ENCODE measurements around the gene UBASH3A.

Gene UBASH3A

GRCh38 chr21:42435401-42435800 lies 31.7 kb downstream of the UBASH3A start:
- Histone ChIP-seq H3F3A (ENCODE audit: insufficient read depth, low read length) (no peaks in the 10 kb centered on the region), H2AFZ (ENCODE audit: low read length) (no peak overlapping the region), H3K9me3 (ENCODE audit: low read length) (peaks cover 7% of the 10 kb centered on the region), H3K4me2 (ENCODE audit: low read length) (no peak overlapping the region), H3K27ac (ENCODE audit: low read depth, low read length, poor library complexity, severe bottlenecking) (no peak overlapping the region), H3K4me1 (ENCODE audit: insufficient read depth, low read length, severe bottlenecking) (no peaks in the 10 kb centered on the region), H3K36me3 (ENCODE audit: insufficient read depth, low read length) (no peaks in the 10 kb centered on the region), H3K27me3 (ENCODE audit: insufficient read depth, low read length) (peaks cover 27% of the 10 kb centered on the region; the same call in 1 of the 2 replicates), H3K9me2 (ENCODE audit: low read depth, low read length) (no peaks in the 10 kb centered on the region), H4K20me1 (ENCODE audit: insufficient read depth, low read length) (no peaks in the 10 kb centered on the region), H3K4me3 (ENCODE audit: low read depth, low read length, poor library complexity, severe bottlenecking) (no peak overlapping the region), H3K9ac (ENCODE audit: low read length) (no peak overlapping the region), H3K79me2 (ENCODE audit: insufficient read depth, low read length) (no peaks in the 10 kb centered on the region)
- TF ChIP-seq EZH2 (IDR thresholded peaks at IDR 0.05; ENCODE audit: borderline replicate concordance, low read length) (no peak), CTCF (IDR thresholded peaks at IDR 0.05; ENCODE audit: low read length) (no peak)

DNA sequence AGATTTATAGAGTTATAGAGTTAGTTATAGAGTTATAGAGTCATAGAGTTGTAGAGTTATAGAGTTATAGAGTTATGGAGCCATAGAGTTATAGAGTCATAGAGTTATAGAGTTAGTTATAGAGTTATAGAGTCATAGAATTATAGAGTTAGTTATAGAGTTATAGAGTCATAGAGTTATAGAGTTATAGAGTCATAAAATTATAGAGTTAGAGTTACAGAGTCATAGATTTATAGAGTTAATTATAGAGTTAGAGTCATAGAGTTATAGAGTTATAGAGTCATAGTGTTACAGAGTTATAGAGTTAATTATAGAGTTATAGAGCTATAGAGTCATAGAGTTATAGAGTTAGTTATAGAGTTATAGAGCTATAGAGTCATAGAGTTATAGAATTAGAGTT lies 32.1 kb downstream of the UBASH3A start:
- H3K36me3 ChIP-seq (ENCODE audit: insufficient read depth, low read length): no peaks in the 10 kb centered on the region
- H3K4me1 ChIP-seq (ENCODE audit: insufficient read depth, low read length, severe bottlenecking): no peaks in the 10 kb centered on the region
- H3K9ac ChIP-seq (ENCODE audit: low read length): no peak overlapping the region
- H4K20me1 ChIP-seq (ENCODE audit: insufficient read depth, low read length): no peaks in the 10 kb centered on the region
- H3K4me2 ChIP-seq (ENCODE audit: low read length): no peak overlapping the region
- H3F3A ChIP-seq (ENCODE audit: insufficient read depth, low read length): no peaks in the 10 kb centered on the region
- TF ChIP-seq EZH2 (IDR thresholded peaks at IDR 0.05; ENCODE audit: borderline replicate concordance, low read length): no peak
- TF ChIP-seq CTCF (IDR thresholded peaks at IDR 0.05; ENCODE audit: low read length): no peak
- H3K27ac ChIP-seq (ENCODE audit: low read depth, low read length, poor library complexity, severe bottlenecking): no peak overlapping the region
- no peak overlapping the region for H2AFZ ChIP-seq (ENCODE audit: low read length)
- no peaks in the 10 kb centered on the region for H3K79me2 ChIP-seq (ENCODE audit: insufficient read depth, low read length)
- no peaks in the 10 kb centered on the region for H3K9me2 ChIP-seq (ENCODE audit: low read depth, low read length)
- peaks cover 27% of the 10 kb centered on the region; the same call in 1 of the 2 replicates for H3K27me3 ChIP-seq (ENCODE audit: insufficient read depth, low read length)
- H3K9me3 ChIP-seq (ENCODE audit: low read length): peaks cover 7% of the 10 kb centered on the region
- no peak overlapping the region for H3K4me3 ChIP-seq (ENCODE audit: low read depth, low read length, poor library complexity, severe bottlenecking)

GRCh38 chr21:42436914-42437313 lies 33.2 kb downstream of the UBASH3A start:
- H3K4me1 ChIP-seq (ENCODE audit: insufficient read depth, low read length, severe bottlenecking): no peaks in the 10 kb centered on the region
- H3K79me2 ChIP-seq (ENCODE audit: insufficient read depth, low read length): no peaks in the 10 kb centered on the region
- peaks cover 7% of the 10 kb centered on the region for H3K9me3 ChIP-seq (ENCODE audit: low read length)
- H3K4me2 ChIP-seq (ENCODE audit: low read length): no peak overlapping the region
- no peak overlapping the region for H2AFZ ChIP-seq (ENCODE audit: low read length)
- peaks cover 27% of the 10 kb centered on the region; the same call in 1 of the 2 replicates for H3K27me3 ChIP-seq (ENCODE audit: insufficient read depth, low read length)
- no peaks in the 10 kb centered on the region for H3F3A ChIP-seq (ENCODE audit: insufficient read depth, low read length)
- no peak overlapping the region for H3K9ac ChIP-seq (ENCODE audit: low read length)
- no peak overlapping the region for H3K4me3 ChIP-seq (ENCODE audit: low read depth, low read length, poor library complexity, severe bottlenecking)
- no peaks in the 10 kb centered on the region for H3K9me2 ChIP-seq (ENCODE audit: low read depth, low read length)
- no peaks in the 10 kb centered on the region for H3K36me3 ChIP-seq (ENCODE audit: insufficient read depth, low read length)
- H3K27ac ChIP-seq (ENCODE audit: low read depth, low read length, poor library complexity, severe bottlenecking): no peak overlapping the region
- H4K20me1 ChIP-seq (ENCODE audit: insufficient read depth, low read length): no peaks in the 10 kb centered on the region
- TF ChIP-seq CTCF (IDR thresholded peaks at IDR 0.05; ENCODE audit: low read length): no peak
- no peak for TF ChIP-seq EZH2 (IDR thresholded peaks at IDR 0.05; ENCODE audit: borderline replicate concordance, low read length)
